GM12878 (cell line): ENCODE measurements around the gene VDR. TPM values are rescaled to one million over a fixed set of nuclear protein-coding genes. Genes with fewer than 3 reads are reported as not detected.

Experiments
- ATAC-seq: fragments of 200-7000 bp; cut with Tn5 transposase; 3 replicates; pipeline ENCODE4 v1.9.1; 2020; ENCODE audit warnings: mild to moderate bottlenecking, moderate library complexity
- BruUV-seq: library from RNA; stranded (reverse); fragments of 400-500 nt; replicated peaks from 2 replicates; lab custom pipeline; 2021; lab: Mats Ljungman, UMichigan
- CTCF ChIA-PET: fragments of 300-600 bp; sonication (Branson Sonifier 250); formaldehyde crosslinking; extraction: SDS; loops from one replicate; lab custom pipeline; 2021; ENCODE audit warnings: inconsistent platforms; lab: Yijun Ruan, JAX
- POLR2A ChIA-PET: fragments of 350-600 bp; formaldehyde crosslinking; extraction: SDS; loops from one replicate; lab custom pipeline; 2021; ENCODE audit warnings: inconsistent platforms; lab: Charles Lee
- RAD21 ChIA-PET: fragments of 300-600 bp; sonication (Branson Sonifier 250); formaldehyde crosslinking; loops from one replicate; lab custom pipeline; 2023; ENCODE audit warnings: antibody characterized with exemption; ENCODE audit not compliant: unreplicated experiment; lab: Charles Lee
- SMC1A ChIA-PET: fragments of 300-600 bp; sonication (Branson Sonifier 250); formaldehyde crosslinking; loops from one replicate; lab custom pipeline; 2023; ENCODE audit not compliant: unreplicated experiment, uncharacterized antibody; lab: Charles Lee
- DNase-seq: peaks from one replicate; pipeline ENCODE4 v3.0.0-alpha.2; 2011; ENCODE audit warnings: low read depth, low spot score
- FAIRE-seq: peaks from 3 replicates; lab custom pipeline; 2011; peaks lifted over from hg19 to GRCh38; lab: Jason Lieb, UNC
- H2AFZ ChIP-seq: 2 replicates; pipeline ENCODE4 v1.6.0; 2011; ENCODE audit warnings: low read depth, low read length, control low read depth; ENCODE audit not compliant: control insufficient read depth
- H3K27ac ChIP-seq: 2 replicates; pipeline ENCODE4 v1.5.1; 2011; ENCODE audit warnings: control low read depth; ENCODE audit not compliant: control insufficient read depth, insufficient read depth
- H3K27me3 ChIP-seq, 2 experiments: replicated peaks in 1 of 2; 2 replicates each; pipeline versions ENCODE4 v1.6.0 to v1.6.1; 2011; ENCODE audit warnings: low read length in 1 of 2; ENCODE audit not compliant: control insufficient read depth in 2 of 2, insufficient read depth in 2 of 2
- H3K36me3 ChIP-seq, 2 experiments: 2 replicates each; pipeline ENCODE4 v1.5.1; 2011; ENCODE audit warnings: low read length in 1 of 2; ENCODE audit not compliant: control insufficient read depth in 2 of 2, insufficient read depth in 2 of 2
- H3K4me1 ChIP-seq: 2 replicates; pipeline ENCODE4 v1.6.1; 2011; ENCODE audit warnings: mild to moderate bottlenecking, low read length, moderate library complexity, mixed read lengths; ENCODE audit not compliant: control insufficient read depth, insufficient read depth
- H3K4me2 ChIP-seq: 2 replicates; pipeline ENCODE4 v1.6.0; 2011; ENCODE audit warnings: control low read depth; ENCODE audit not compliant: control insufficient read depth, insufficient read depth
- H3K4me3 ChIP-seq: fragments of 200-600 bp; sonication (generic); 2 replicates; pipeline ENCODE4 v1.5.1; 2016
- H3K79me2 ChIP-seq: 2 replicates; pipeline ENCODE4 v1.6.0; 2011; ENCODE audit warnings: low read length; ENCODE audit not compliant: control insufficient read depth, insufficient read depth
- H3K9ac ChIP-seq: 2 replicates; pipeline ENCODE4 v1.8.0; 2011; ENCODE audit warnings: low read length, control low read depth, mixed read lengths; ENCODE audit not compliant: control insufficient read depth, insufficient read depth
- H3K9me3 ChIP-seq: replicated peaks from 3 replicates; pipeline ENCODE4 v1.5.1; 2011; ENCODE audit warnings: mild to moderate bottlenecking, low read length; ENCODE audit not compliant: control insufficient read depth, insufficient read depth
- H4K20me1 ChIP-seq: 2 replicates; pipeline ENCODE4 v1.6.0; 2011; ENCODE audit not compliant: control insufficient read depth, insufficient read depth
- CEBPB ChIP-seq, 2 experiments: fragments of 150-350 bp in 1 of 2; IDR thresholded peaks; 2 replicates each; pipeline ENCODE4 v1.6.1; 2012 to 2014; ENCODE audit warnings: low read depth in 2 of 2, low read length in 2 of 2, borderline replicate concordance in 1 of 2, inconsistent platforms in 1 of 2
- IRF5 ChIP-seq: fragments of 450-650 bp; IDR thresholded peaks from 2 replicates; pipeline ENCODE4 v1.6.1; 2017; ENCODE audit warnings: borderline replicate concordance
- JUNB ChIP-seq: IDR thresholded peaks from 2 replicates; pipeline ENCODE4 v1.6.1; 2016; ENCODE audit warnings: antibody characterized with exemption, mild to moderate bottlenecking
- MEF2A ChIP-seq: IDR thresholded peaks from 2 replicates; pipeline ENCODE4 v1.6.1; 2011; ENCODE audit warnings: low read depth, mild to moderate bottlenecking, low read length, moderate library complexity; ENCODE audit not compliant: insufficient read depth
- MYC ChIP-seq: IDR thresholded peaks from 2 replicates; pipeline ENCODE4 v1.6.1; 2011; ENCODE audit warnings: mild to moderate bottlenecking, low read length, moderate library complexity, inconsistent platforms; ENCODE audit not compliant: insufficient read depth, insufficient replicate concordance, insufficient read length, severe bottlenecking
- NFXL1 ChIP-seq: fragments of 450-650 bp; IDR thresholded peaks from 2 replicates; pipeline ENCODE4 v1.6.1; 2017; ENCODE audit warnings: antibody characterized with exemption, mild to moderate bottlenecking, borderline replicate concordance
- RELA ChIP-seq: fragments of 450-650 bp; IDR thresholded peaks from 2 replicates; pipeline ENCODE4 v1.8.0; 2014; ENCODE audit warnings: borderline replicate concordance; ENCODE audit not compliant: partially characterized antibody
- SMAD1 ChIP-seq: fragments of 450-650 bp; IDR thresholded peaks from 2 replicates; pipeline ENCODE4 v1.6.1; 2018; ENCODE audit warnings: mild to moderate bottlenecking, low read depth; ENCODE audit not compliant: partially characterized antibody
- TCF12 ChIP-seq: IDR thresholded peaks from 2 replicates; pipeline ENCODE4 v1.6.1; 2011; ENCODE audit warnings: low read depth, mild to moderate bottlenecking, low read length
- ZNF24 ChIP-seq: fragments of 450-650 bp; IDR thresholded peaks from 2 replicates; pipeline ENCODE4 v1.6.1; 2017; ENCODE audit warnings: antibody characterized with exemption, mild to moderate bottlenecking
- WGBS: methylation state at CpG from one replicate; pipeline ENCODE4 v1.1.6; 2016; ENCODE audit warnings: low lambda C conversion rate; ENCODE audit not compliant: insufficient replicate concordance, insufficient coverage; ENCODE audit errors: missing lambda C conversion rate; 5-methylcytosine and 5-hydroxymethylcytosine counted together
- in situ Hi-C: fragments of 300-500 bp; cut with MboI; formaldehyde crosslinking; loops from 9 replicates; pipeline ENCODE4 v1.14.3; 2018; ENCODE audit warnings: mixed read lengths
- intact Hi-C: fragments of 100-400 bp; cut with micrococcal nuclease; formaldehyde crosslinking; loops from one replicate; pipeline ENCODE4 v1.14.2; 2022; ENCODE audit not compliant: unreplicated experiment
- polyA plus RNA-seq, 11 experiments: library from polyadenylated mRNA; depleted of rRNA in 4 of 11; unstranded in 6 of 11; stranded (reverse) in 5 of 11; fragments of >200 nt; fragmentation: Nextera tagmentation in 4 of 11; fragmentation: Illumina TruSeq in 1 of 11; extraction: Ambion mirVana in 4 of 11; extraction: Trizol in 1 of 11; gene quantifications; 1 replicate in 1 of 11; 2 replicates in 10 of 11; pipeline versions ENCODE4 v1.2.1 to v1.2.3, GENCODE V29; 2011 to 2016; ENCODE audit warnings: inconsistent platforms in 2 of 11, missing spikeins in 2 of 11, low read depth in 1 of 11
- total RNA-seq, 4 experiments: library from RNA; depleted of rRNA in 3 of 4; stranded (reverse); fragments of >200 nt in 3 of 4; fragmentation: Illumina TruSeq in 1 of 4; extraction: Trizol in 1 of 4; gene quantifications; 2 replicates each; pipeline versions ENCODE4 v1.2.1 to v1.2.3, GENCODE V29; 2013 to 2021
- TF ChIP-seq, protein P1 (sequence below): IDR thresholded peaks from 2 replicates; pipeline ENCODE4 v1.6.1; 2011; ENCODE audit warnings: low read depth, low read length, improper control_type of control experiment, borderline replicate concordance
- TF ChIP-seq, protein P2 (sequence below): fragments of 450-650 bp; IDR thresholded peaks from 2 replicates; pipeline ENCODE4 v1.6.1; 2018; ENCODE audit warnings: mild to moderate bottlenecking, low read depth, moderate library complexity; ENCODE audit not compliant: partially characterized antibody

Gene VDR
- total and polyA plus RNA-seq, 10 of the 15 experiments (the other 5 are each of a cell fraction or from before 2014, with no cell fraction given): 0.27 to 7.9 (median 3.0) TPM

DNA sequence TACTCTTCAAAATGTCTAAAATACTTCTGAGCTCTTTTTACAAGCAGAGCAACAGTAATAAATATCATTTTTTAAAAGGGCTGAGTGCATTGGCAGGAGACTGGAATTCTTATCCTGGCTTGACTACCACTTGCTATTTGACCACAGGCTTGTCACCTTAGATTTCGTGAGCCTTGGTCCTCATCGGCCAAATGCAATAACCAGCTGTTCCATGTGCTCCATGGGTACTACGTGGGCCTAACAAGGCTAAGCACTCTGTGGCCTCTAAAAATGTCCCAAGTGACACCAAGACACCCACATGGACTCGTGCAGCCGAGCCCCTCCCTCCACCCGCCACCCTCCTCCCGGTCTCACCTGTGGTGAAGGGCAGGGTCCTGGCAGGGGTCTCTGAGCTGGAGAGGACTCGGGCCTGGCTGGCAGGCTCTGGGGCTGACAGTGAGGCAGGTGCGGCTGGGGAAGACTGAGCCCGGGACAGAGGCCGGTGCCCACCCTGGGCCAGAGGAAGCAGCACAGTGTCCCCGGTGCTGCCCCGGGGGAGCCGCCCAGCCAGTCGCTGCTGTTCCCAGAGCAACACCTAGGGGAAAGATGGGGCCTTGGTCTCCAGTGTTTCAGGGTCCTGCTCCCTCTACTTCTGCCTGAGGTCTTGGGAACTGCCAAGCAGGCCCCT lies 111.6 kb downstream of the VDR start:
- CTCF ChIA-PET: interaction anchor here (0.9 to 2.2 kb wide), 5 partner anchors 9 to 157 kb away, joined by 3 to 9 read pairs (median 3); no protein-coding TSS in a partner anchor
- no peaks in the 10 kb centered on the region for H4K20me1 ChIP-seq
- TF ChIP-seq, protein P1, sequence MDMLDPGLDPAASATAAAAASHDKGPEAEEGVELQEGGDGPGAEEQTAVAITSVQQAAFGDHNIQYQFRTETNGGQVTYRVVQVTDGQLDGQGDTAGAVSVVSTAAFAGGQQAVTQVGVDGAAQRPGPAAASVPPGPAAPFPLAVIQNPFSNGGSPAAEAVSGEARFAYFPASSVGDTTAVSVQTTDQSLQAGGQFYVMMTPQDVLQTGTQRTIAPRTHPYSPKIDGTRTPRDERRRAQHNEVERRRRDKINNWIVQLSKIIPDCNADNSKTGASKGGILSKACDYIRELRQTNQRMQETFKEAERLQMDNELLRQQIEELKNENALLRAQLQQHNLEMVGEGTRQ: no peak
- TF ChIP-seq RELA: no peak
- no peak for TF ChIP-seq TCF12
- no peak for TF ChIP-seq SMAD1
- no peak for TF ChIP-seq IRF5
- TF ChIP-seq MYC: no peak
- TF ChIP-seq, protein P2, sequence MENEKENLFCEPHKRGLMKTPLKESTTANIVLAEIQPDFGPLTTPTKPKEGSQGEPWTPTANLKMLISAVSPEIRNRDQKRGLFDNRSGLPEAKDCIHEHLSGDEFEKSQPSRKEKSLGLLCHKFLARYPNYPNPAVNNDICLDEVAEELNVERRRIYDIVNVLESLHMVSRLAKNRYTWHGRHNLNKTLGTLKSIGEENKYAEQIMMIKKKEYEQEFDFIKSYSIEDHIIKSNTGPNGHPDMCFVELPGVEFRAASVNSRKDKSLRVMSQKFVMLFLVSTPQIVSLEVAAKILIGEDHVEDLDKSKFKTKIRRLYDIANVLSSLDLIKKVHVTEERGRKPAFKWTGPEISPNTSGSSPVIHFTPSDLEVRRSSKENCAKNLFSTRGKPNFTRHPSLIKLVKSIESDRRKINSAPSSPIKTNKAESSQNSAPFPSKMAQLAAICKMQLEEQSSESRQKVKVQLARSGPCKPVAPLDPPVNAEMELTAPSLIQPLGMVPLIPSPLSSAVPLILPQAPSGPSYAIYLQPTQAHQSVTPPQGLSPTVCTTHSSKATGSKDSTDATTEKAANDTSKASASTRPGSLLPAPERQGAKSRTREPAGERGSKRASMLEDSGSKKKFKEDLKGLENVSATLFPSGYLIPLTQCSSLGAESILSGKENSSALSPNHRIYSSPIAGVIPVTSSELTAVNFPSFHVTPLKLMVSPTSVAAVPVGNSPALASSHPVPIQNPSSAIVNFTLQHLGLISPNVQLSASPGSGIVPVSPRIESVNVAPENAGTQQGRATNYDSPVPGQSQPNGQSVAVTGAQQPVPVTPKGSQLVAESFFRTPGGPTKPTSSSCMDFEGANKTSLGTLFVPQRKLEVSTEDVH: no peak
- TF ChIP-seq JUNB: no peak
- TF ChIP-seq CEBPB (IDR thresholded peaks at IDR 0.05; ENCODE audit: borderline replicate concordance in 1 of 2, low read depth in 2 of 2, low read length in 2 of 2): no peak
- TF ChIP-seq MEF2A: no peak
- no peak for TF ChIP-seq ZNF24
- no peak for TF ChIP-seq NFXL1
- TF ChIP-seq, all 136 proteins: peak for 0
- no peak overlapping the region for H3K4me2 ChIP-seq
- no peak overlapping the region for H3K27ac ChIP-seq
- no TSS peak for BruUV-seq
- ChIA-PET POLR2A (interaction anchor here (0.6 to 0.7 kb wide), 2 partner anchors 48 to 733 kb away, joined by 3 read pairs; no protein-coding TSS in a partner anchor), RAD21 (interaction anchor here (1.2 kb wide), 2 partner anchors 42 to 44 kb away, joined by 3 read pairs; no protein-coding TSS in a partner anchor), SMC1A (interaction anchor here (0.9 to 1.5 kb wide), 2 partner anchors 25 to 43 kb away, joined by 3 read pairs; no protein-coding TSS in a partner anchor)
- 70% methylated on average over 15 of the region's 15 CpGs for WGBS
- ATAC-seq (no peak), DNase-seq (no peak), FAIRE-seq (no peak)
- H3K79me2 ChIP-seq: no peaks in the 10 kb centered on the region
- H3K9ac ChIP-seq: no peak overlapping the region
- H3K4me1 ChIP-seq: no peaks in the 10 kb centered on the region
- in situ Hi-C loops: no loop called here
- H2AFZ ChIP-seq: no peak overlapping the region
- no peaks in the 10 kb centered on the region for H3K27me3 ChIP-seq
- no peak overlapping the region for H3K4me3 ChIP-seq
- no peaks in the 10 kb centered on the region for H3K9me3 ChIP-seq
- intact Hi-C loops: no loop called here
- peaks cover 0 to 3% of the 10 kb centered on the region in 2 experiments; a peak in 1 of 4 replicates for H3K36me3 ChIP-seq
